ENCODE data around the gene CDC42BPB. TPM values are rescaled to one million over a fixed set of nuclear protein-coding genes. Genes with fewer than 3 reads are reported as not detected.

CDC42BPB gene
- total RNA-seq, 1 experiment from 2014 or later, result 103 TPM

- Mint-ChIP-seq H3K36me3 (ENCODE audit: insufficient read depth in 1 of 3, low read depth in 3 of 3) (no peaks in the 10 kb centered on the region), H3K27ac (no peak overlapping the region), H3K27me3 (ENCODE audit: low read depth) (peaks cover 5% of the 10 kb centered on the region), H3K4me3 (no peak overlapping the region), H3K9me3 (no peaks in the 10 kb centered on the region; a peak in 1 of 5 replicates), H3K4me1 (peaks cover 0 to 7% of the 10 kb centered on the region in 2 experiments; a peak in 1 of 4 replicates)
- H3K79me1 ChIP-seq (ENCODE audit: insufficient read depth, low read depth, low read length, poor library complexity, severe bottlenecking), result no peaks in the 10 kb centered on the region
- H3K56ac ChIP-seq (ENCODE audit: insufficient read length, low read depth, low read length), result no peak overlapping the region
- no peaks in the 10 kb centered on the region for H3K79me2 ChIP-seq (ENCODE audit: insufficient read depth, low read length)
- no peak overlapping the region for H2BK20ac ChIP-seq (ENCODE audit: low read depth, low read length, poor library complexity, severe bottlenecking)
- H3K4me1 ChIP-seq (ENCODE audit: insufficient read depth, low read length), result peaks cover 4% of the 10 kb centered on the region; the same call in 1 of the 2 replicates
- H4K5ac ChIP-seq (ENCODE audit: insufficient read length, low read depth, low read length), result no peak overlapping the region
- H2BK12ac ChIP-seq (ENCODE audit: insufficient read length, low read depth, low read length), result no peak overlapping the region
- no CpG with 5 or more reads among the region's 7 CpGs for WGBS (ENCODE audit: extremely low coverage, insufficient read length, low lambda C conversion rate)
- no peaks in the 10 kb centered on the region for H4K20me1 ChIP-seq (ENCODE audit: control insufficient read depth, insufficient read depth, insufficient read length)
- H2BK5ac ChIP-seq (ENCODE audit: insufficient read length, low read length), result no peak overlapping the region
- H3K9ac ChIP-seq (ENCODE audit: extremely low read depth, insufficient read length, low read length), result no peak overlapping the region
- no peak overlapping the region for H2BK15ac ChIP-seq (ENCODE audit: low read depth, low read length)
- no peak overlapping the region for H3K23ac ChIP-seq (ENCODE audit: insufficient read length, low read depth, low read length)
- DNase-seq, result no peak
- no peaks in the 10 kb centered on the region for H3K27me3 ChIP-seq (ENCODE audit: insufficient read depth, low read length)
- H3K23me2 ChIP-seq (ENCODE audit: insufficient read length, low read depth, low read length, poor library complexity, severe bottlenecking), result no peaks in the 10 kb centered on the region
- no peak overlapping the region for H3K4ac ChIP-seq (ENCODE audit: low read depth, low read length)
- H3K27ac ChIP-seq (ENCODE audit: insufficient read length, low read depth, low read length), result no peak overlapping the region
- no peak overlapping the region for H2AK5ac ChIP-seq (ENCODE audit: insufficient read length, low read length)
- no peak overlapping the region for H2BK120ac ChIP-seq (ENCODE audit: low read depth, low read length, poor library complexity, severe bottlenecking)
- no peak overlapping the region for H3K14ac ChIP-seq (ENCODE audit: insufficient read depth, low read length)
- H3K18ac ChIP-seq (ENCODE audit: insufficient read length, low read depth, low read length), result no peak overlapping the region
- no peak for TF ChIP-seq CTCF (conservative IDR thresholded peaks at IDR 0.05)
- no peak overlapping the region for H2AFZ ChIP-seq (ENCODE audit: low read length)
- H4K8ac ChIP-seq (replicated peaks; ENCODE audit: insufficient read length, low read depth, low read length), result no peak overlapping the region
- no peaks in the 10 kb centered on the region for H3K9me3 ChIP-seq (ENCODE audit: control insufficient read depth, low read depth, low read length)
- no peak overlapping the region for H3K4me2 ChIP-seq (ENCODE audit: insufficient read depth, insufficient read length, low read length)
- H3T11ph ChIP-seq (ENCODE audit: low read length), result no peak overlapping the region
- no peak overlapping the region for H4K91ac ChIP-seq (ENCODE audit: insufficient read length, low read depth, low read length)
Observed at GRCh38 chr14:103065861-103066260, 8.5 kb upstream of the CDC42BPB start.

All from H9 (cell line).